ENCODE measurements around the gene IMP3.

- no peak for TF ChIP-seq POLR2AphosphoS5 (IDR thresholded peaks at IDR 0.05)
- no peak for TF ChIP-seq CTCF (IDR thresholded peaks at IDR 0.05)
- TF ChIP-seq EP300 (IDR thresholded peaks at IDR 0.05; ENCODE audit: low read depth): no peak
These were observed 29.8 kb upstream of the IMP3 start for GRCh38 chr15:75669879-75670212.

Data from transverse colon (tissue), 4 donors.